HepG2 (cell line): Measurements from ENCODE around the gene DGAT2. TPM values are rescaled to one million over a fixed set of nuclear protein-coding genes. Genes with fewer than 3 reads are reported as not detected.

Source experiments
- CREBL2 ChIP-seq: sonication (generic); formaldehyde crosslinking; IDR thresholded peaks from 2 replicates; pipeline ENCODE4 v1.8.1; 2023; ENCODE audit warnings: missing genetic modification reagents, mild to moderate bottlenecking, borderline replicate concordance
- E2F1 ChIP-seq: sonication (generic); formaldehyde crosslinking; IDR thresholded peaks from 2 replicates; pipeline ENCODE4 v1.5.0; 2020; ENCODE audit warnings: missing genetic modification reagents
- HDAC1 ChIP-seq: sonication (generic); formaldehyde crosslinking; IDR thresholded peaks from 2 replicates; pipeline ENCODE4 v1.5.1; 2020; ENCODE audit warnings: mild to moderate bottlenecking, missing genetic modification reagents
- MTERF4 ChIP-seq: sonication (generic); formaldehyde crosslinking; IDR thresholded peaks from 2 replicates; pipeline ENCODE4 v1.8.0; 2023; ENCODE audit warnings: mild to moderate bottlenecking, missing genetic modification reagents
- MXI1 ChIP-seq: IDR thresholded peaks from 3 replicates; pipeline ENCODE4 v1.6.1; 2012; ENCODE audit warnings: low read depth, low read length, inconsistent platforms, borderline replicate concordance
- NCOA2 ChIP-seq: sonication (generic); formaldehyde crosslinking; IDR thresholded peaks from 2 replicates; pipeline ENCODE4 v1.8.0; 2022; ENCODE audit warnings: inconsistent platforms
- REL ChIP-seq: sonication (generic); formaldehyde crosslinking; conservative IDR thresholded peaks from 2 replicates; pipeline ENCODE4 v1.8.0; 2022; ENCODE audit warnings: mild to moderate bottlenecking, missing genetic modification reagents, moderate library complexity
- SOX13 ChIP-seq, 3 experiments: fragments of 450-650 bp in 1 of 3; sonication (generic) in 1 of 3; formaldehyde crosslinking in 1 of 3; IDR thresholded peaks in 2 of 3; conservative IDR thresholded peaks in 1 of 3; 2 replicates each; pipeline versions ENCODE4 v1.5.0 to v1.6.1; 2016 to 2020; ENCODE audit warnings: antibody characterized with exemption in 1 of 3, mild to moderate bottlenecking in 1 of 3, missing compliant biosample characterization in 1 of 3, missing genetic modification reagents in 1 of 3, moderate library complexity in 1 of 3
- TFDP1 ChIP-seq: IDR thresholded peaks from 2 replicates; pipeline ENCODE4 v1.6.1; 2016; ENCODE audit warnings: missing compliant biosample characterization, missing genetic modification reagents, borderline replicate concordance
- ZFX ChIP-seq: sonication (generic); formaldehyde crosslinking; IDR thresholded peaks from 2 replicates; pipeline ENCODE4 v1.4.0; 2020; ENCODE audit warnings: mild to moderate bottlenecking, low read depth, missing genetic modification reagents, moderate library complexity
- ZGPAT ChIP-seq: IDR thresholded peaks from 2 replicates; pipeline ENCODE4 v1.6.1; 2016; ENCODE audit warnings: mild to moderate bottlenecking
- ZNF550 ChIP-seq: sonication (generic); formaldehyde crosslinking; IDR thresholded peaks from 2 replicates; pipeline ENCODE4 v1.4.0; 2020; ENCODE audit warnings: mild to moderate bottlenecking, missing genetic modification reagents, borderline replicate concordance
- ZNF557 ChIP-seq: sonication (generic); formaldehyde crosslinking; IDR thresholded peaks from 2 replicates; pipeline ENCODE4 v1.4.0; 2020; ENCODE audit warnings: missing genetic modification reagents
- ZNF567 ChIP-seq: sonication (generic); formaldehyde crosslinking; IDR thresholded peaks from 2 replicates; pipeline ENCODE4 v1.8.1; 2023; ENCODE audit warnings: mild to moderate bottlenecking, missing genetic modification reagents, borderline replicate concordance
- ZNF609 ChIP-seq: sonication (generic); formaldehyde crosslinking; IDR thresholded peaks from 2 replicates; pipeline ENCODE4 v1.4.0; 2020; ENCODE audit warnings: mild to moderate bottlenecking, missing genetic modification reagents, borderline replicate concordance
- ZNF766 ChIP-seq: sonication (generic); formaldehyde crosslinking; IDR thresholded peaks from 2 replicates; pipeline ENCODE4 v1.5.0; 2020; ENCODE audit warnings: missing genetic modification reagents, borderline replicate concordance
- ZSCAN12 ChIP-seq: sonication (generic); formaldehyde crosslinking; IDR thresholded peaks from 2 replicates; pipeline ENCODE4 v1.9.0; 2021; ENCODE audit warnings: mild to moderate bottlenecking, missing genetic modification reagents
- ZSCAN9 ChIP-seq: IDR thresholded peaks from 2 replicates; pipeline ENCODE4 v1.6.1; 2016; ENCODE audit warnings: borderline replicate concordance
- polyA plus RNA-seq, 8 experiments: library from polyadenylated mRNA; depleted of rRNA in 3 of 8; stranded (reverse) in 7 of 8; unstranded in 1 of 8; fragments of >200 nt; fragmentation: Illumina TruSeq in 4 of 8; extraction: Trizol in 4 of 8; gene quantifications; 2 replicates each; pipeline versions ENCODE4 v1.2.1 to v1.2.3, GENCODE V29; 2011 to 2016; ENCODE audit warnings: low read depth in 4 of 8, missing spikeins in 1 of 8, mixed read lengths in 1 of 8; ENCODE audit not compliant: insufficient read depth in 1 of 8
- total RNA-seq, 5 experiments: library from RNA; depleted of rRNA; stranded (reverse); fragments of >200 nt; fragmentation: Illumina TruSeq; extraction: Trizol; gene quantifications; 2 replicates each; pipeline ENCODE4 v1.2.3, GENCODE V29; 2016; ENCODE audit warnings: low read depth in 1 of 5

Gene DGAT2
- total and polyA plus RNA-seq, 2 of the 13 experiments (the other 11 are each of a cell fraction or from before 2014, with no cell fraction given), result 39.0 to 65.6 TPM

GRCh38 chr11:75792997-75793800 is 24.6 kb downstream of the DGAT2 start (continued):
- TF ChIP-seq SOX13 (IDR thresholded peaks at IDR 0.05) (no peak), SOX13 (CRISPR knock-in tag; conservative IDR thresholded peaks at IDR 0.05 in 1 of 2, IDR thresholded peaks at IDR 0.05 in 1 of 2) (peak in 1 of 2 experiments; percentile 35; a peak in 1 of 4 replicates), NCOA2 (CRISPR knock-in tag) (no peak), MTERF4 (no peak), ZFX (CRISPR knock-in tag) (peak; percentile 70), TFDP1 (CRISPR knock-in tag) (peak; percentile 34; the same call in 1 of the 2 replicates), REL (CRISPR knock-in tag) (no peak), MXI1 (no peak), CREBL2 (CRISPR knock-in tag) (no peak), ZNF609 (CRISPR knock-in tag) (peak; percentile 48; the same call in 1 of the 2 replicates), ZGPAT (CRISPR knock-in tag) (peak; percentile 58; the same call in 1 of the 2 replicates), E2F1 (no peak), ZSCAN9 (CRISPR knock-in tag) (0 out of 2 replicates have a peak, but pooled peaks have one; percentile 33), ZSCAN12 (CRISPR knock-in tag) (no peak), ZNF557 (no peak), HDAC1 (CRISPR knock-in tag) (no peak), ZNF567 (CRISPR knock-in tag) (no peak), ZNF766 (CRISPR knock-in tag) (no peak), ZNF550 (CRISPR knock-in tag) (no peak)
